Tibial nerve (tissue), 4 donors: ENCODE measurements around the gene NTSR1. TPM values are rescaled to one million over a fixed set of nuclear protein-coding genes. Genes with fewer than 3 reads are reported as not detected.

ENCODE experiments used
- DNase-seq, 2 donors: peaks; one replicate each; pipeline ENCODE4 v3.0.0-alpha.2; 2019; ENCODE audit warnings: low spot score in 2 of 2
- H3K27ac ChIP-seq, 4 donors: fragments of 200-600 bp; sonication (generic) in 3 of 4; one replicate each; pipeline ENCODE4 v1.5.1; 2017 to 2019; ENCODE audit warnings: mild to moderate bottlenecking in 1 of 4
- H3K27me3 ChIP-seq, 2 donors: fragments of 200-600 bp; sonication (generic) in 1 of 2; one replicate each; pipeline versions ENCODE4 v1.5.1 to v1.6.0; 2017 to 2019
- H3K36me3 ChIP-seq, 3 donors: fragments of 200-600 bp; sonication (generic); one replicate each; pipeline ENCODE4 v1.5.1; 2018 to 2019
- H3K4me1 ChIP-seq, 4 donors: fragments of 200-600 bp; sonication (generic) in 3 of 4; one replicate each; pipeline ENCODE4 v1.5.1; 2017 to 2019
- H3K4me3 ChIP-seq, 4 donors: fragments of 200-600 bp; sonication (generic) in 3 of 4; one replicate each; pipeline ENCODE4 v1.5.1; 2017 to 2019; ENCODE audit warnings: mild to moderate bottlenecking in 1 of 4, moderate library complexity in 1 of 4
- H3K9me3 ChIP-seq, 4 donors: fragments of 200-600 bp; sonication (generic) in 3 of 4; one replicate each; pipeline ENCODE4 v1.5.1; 2017 to 2019
- EP300 ChIP-seq, 2 donors: sonication (generic); formaldehyde crosslinking; IDR thresholded peaks; one replicate each; pipeline ENCODE4 v1.6.1; 2017; ENCODE audit warnings: antibody characterized with exemption in 2 of 2, mild to moderate bottlenecking in 1 of 2
- POLR2A ChIP-seq, 2 donors: fragments of 450-650 bp; IDR thresholded peaks; one replicate each; pipeline ENCODE4 v1.6.1; 2017; ENCODE audit warnings: antibody characterized with exemption in 2 of 2, mild to moderate bottlenecking in 2 of 2, moderate library complexity in 2 of 2
- WGBS, 2 donors: methylation state at CpG; one replicate each; pipeline ENCODE4 v1.1.5; 2018; 5-methylcytosine and 5-hydroxymethylcytosine counted together
- total RNA-seq, 4 donors: library from RNA; depleted of rRNA; stranded (reverse); fragments of >200 nt; gene quantifications; one replicate each; pipeline ENCODE4 v1.1.0, GENCODE V29; 2016
- TF ChIP-seq, protein P1 (sequence below), 5 experiments: fragments of 200-600 bp in 3 of 5; fragments of 450-650 bp in 2 of 5; sonication (generic) in 3 of 5; IDR thresholded peaks; one replicate each; pipeline ENCODE4 v1.5.1; 2016 to 2019; ENCODE audit warnings: antibody characterized with exemption in 5 of 5, mild to moderate bottlenecking in 3 of 5, moderate library complexity in 2 of 5

NTSR1 gene
- total RNA-seq, 4 donors from 2014 or later, result 0.30 TPM; not detected in 3

GRCh38 chr20:62805155-62805710 lies 96.6 kb downstream of the NTSR1 start:
- DNase-seq, result no peak
- no peaks in the 10 kb centered on the region for H3K9me3 ChIP-seq
- peak overlapping the region; percentile 88 to 98 (median 98) for H3K27ac ChIP-seq
- no peaks in the 10 kb centered on the region for H3K27me3 ChIP-seq
- H3K4me3 ChIP-seq, result peak overlapping the region; percentile 89 to 100 (median 94)
- 1% methylated on average over 22 of the region's 58 CpGs; no CpG with 5 or more reads in 1 of the 2 donors for WGBS, 2 donors
- peaks cover 0 to 57% (median 17%) of the 10 kb centered on the region in 3 donors for H3K36me3 ChIP-seq
- H3K4me1 ChIP-seq, result peaks cover 0 to 41% (median 26%) of the 10 kb centered on the region in 4 donors
- TF ChIP-seq, protein P1, sequence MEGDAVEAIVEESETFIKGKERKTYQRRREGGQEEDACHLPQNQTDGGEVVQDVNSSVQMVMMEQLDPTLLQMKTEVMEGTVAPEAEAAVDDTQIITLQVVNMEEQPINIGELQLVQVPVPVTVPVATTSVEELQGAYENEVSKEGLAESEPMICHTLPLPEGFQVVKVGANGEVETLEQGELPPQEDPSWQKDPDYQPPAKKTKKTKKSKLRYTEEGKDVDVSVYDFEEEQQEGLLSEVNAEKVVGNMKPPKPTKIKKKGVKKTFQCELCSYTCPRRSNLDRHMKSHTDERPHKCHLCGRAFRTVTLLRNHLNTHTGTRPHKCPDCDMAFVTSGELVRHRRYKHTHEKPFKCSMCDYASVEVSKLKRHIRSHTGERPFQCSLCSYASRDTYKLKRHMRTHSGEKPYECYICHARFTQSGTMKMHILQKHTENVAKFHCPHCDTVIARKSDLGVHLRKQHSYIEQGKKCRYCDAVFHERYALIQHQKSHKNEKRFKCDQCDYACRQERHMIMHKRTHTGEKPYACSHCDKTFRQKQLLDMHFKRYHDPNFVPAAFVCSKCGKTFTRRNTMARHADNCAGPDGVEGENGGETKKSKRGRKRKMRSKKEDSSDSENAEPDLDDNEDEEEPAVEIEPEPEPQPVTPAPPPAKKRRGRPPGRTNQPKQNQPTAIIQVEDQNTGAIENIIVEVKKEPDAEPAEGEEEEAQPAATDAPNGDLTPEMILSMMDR (IDR thresholded peaks at IDR 0.05), result no peak
- no peak for TF ChIP-seq EP300 (IDR thresholded peaks at IDR 0.05)
- TF ChIP-seq POLR2A (IDR thresholded peaks at IDR 0.05), result no peak

GRCh38 chr20:62805711-62806382 lies 97.2 kb downstream of the NTSR1 start:
- Histone ChIP-seq H3K36me3 (peaks cover 0 to 57% (median 12%) of the 10 kb centered on the region in 3 donors), H3K27me3 (no peaks in the 10 kb centered on the region), H3K4me1 (peaks cover 0 to 41% (median 26%) of the 10 kb centered on the region in 4 donors), H3K9me3 (no peaks in the 10 kb centered on the region), H3K4me3 (peak overlapping the region; percentile 89 to 100 (median 94)), H3K27ac (peak overlapping the region; percentile 88 to 98 (median 98))
- TF ChIP-seq, protein P1 (IDR thresholded peaks at IDR 0.05), result no peak
- TF ChIP-seq EP300 (IDR thresholded peaks at IDR 0.05), result peak in 1 of 2 donors; percentile 29
- peak in 1 of 2 donors; percentile 48 for DNase-seq
- 19 to 27% methylated on average over 14 to 22 of the region's 25 CpGs for WGBS, 2 donors

DNA sequence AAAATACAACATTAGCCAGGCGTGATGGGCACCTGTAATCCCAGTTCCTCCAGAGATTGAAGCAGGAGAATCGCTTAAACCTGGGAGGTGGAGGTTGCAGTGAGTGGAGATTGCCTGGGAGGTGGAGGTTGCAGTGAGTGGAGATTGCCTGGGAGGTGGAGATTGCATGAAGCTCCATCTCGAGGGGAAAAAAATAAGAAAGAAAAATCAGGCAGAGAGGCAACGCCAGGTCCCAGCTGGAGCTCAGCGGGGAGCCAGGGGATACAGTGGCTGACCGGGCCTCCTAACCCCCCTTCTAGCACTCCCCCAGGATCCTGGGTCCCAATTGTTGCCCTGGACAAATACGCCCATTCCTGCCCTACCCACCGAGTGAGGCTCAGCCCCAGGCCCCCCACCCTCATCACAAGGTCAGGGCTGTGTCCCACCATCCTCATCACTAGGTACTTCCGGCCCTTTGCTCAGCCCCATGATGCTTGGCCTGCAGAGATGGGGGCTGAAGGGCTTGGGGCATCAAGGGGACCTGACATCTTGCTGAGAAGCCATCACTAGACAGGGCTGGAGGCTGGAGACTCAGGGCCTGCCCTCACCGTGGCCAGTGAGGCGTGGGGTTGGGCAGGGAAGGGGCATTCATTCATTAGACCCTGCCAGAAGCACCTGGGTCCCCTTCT lies 97.9 kb downstream of the NTSR1 start:
- WGBS, 2 donors, result 56 to 65% methylated on average over 8 to 11 of the region's 11 CpGs
- no peaks in the 10 kb centered on the region for H3K27me3 ChIP-seq
- peak overlapping the region; percentile 88 to 98 (median 98) for H3K27ac ChIP-seq
- peaks cover 0 to 41% (median 26%) of the 10 kb centered on the region in 4 donors for H3K4me1 ChIP-seq
- peaks cover 0 to 57% (median 17%) of the 10 kb centered on the region in 3 donors for H3K36me3 ChIP-seq
- peak overlapping the region; percentile 89 to 100 (median 94) for H3K4me3 ChIP-seq
- no peak for DNase-seq
- H3K9me3 ChIP-seq, result no peaks in the 10 kb centered on the region
- TF ChIP-seq, protein P1 (IDR thresholded peaks at IDR 0.05), result no peak
- no peak for TF ChIP-seq POLR2A (IDR thresholded peaks at IDR 0.05)
- TF ChIP-seq EP300 (IDR thresholded peaks at IDR 0.05), result no peak

GRCh38 chr20:62807444-62808210 lies 99.0 kb downstream of the NTSR1 start:
- H3K27ac ChIP-seq, result peak overlapping the region in 2 of 4 donors; percentile 97 to 98
- peaks cover 0 to 60% (median 27%) of the 10 kb centered on the region in 3 donors for H3K36me3 ChIP-seq
- no peak for DNase-seq
- H3K27me3 ChIP-seq, result no peaks in the 10 kb centered on the region
- H3K4me1 ChIP-seq, result peaks cover 0 to 41% (median 26%) of the 10 kb centered on the region in 4 donors
- H3K9me3 ChIP-seq, result no peaks in the 10 kb centered on the region
- 85% methylated on average over 22 to 23 of the region's 23 CpGs for WGBS, 2 donors
- TF ChIP-seq, protein P1 (IDR thresholded peaks at IDR 0.05), result no peak
- TF ChIP-seq POLR2A (IDR thresholded peaks at IDR 0.05) (no peak), EP300 (IDR thresholded peaks at IDR 0.05) (no peak)
- H3K4me3 ChIP-seq, result no peak overlapping the region
